ENCODE data around the gene ARSG. TPM values are rescaled to one million over a fixed set of nuclear protein-coding genes. Genes with fewer than 3 reads are reported as not detected.

The ARSG gene
- total and polyA plus RNA-seq, 9 of the 15 experiments (the other 6 are each of a cell fraction or from before 2014, with no cell fraction given) = 1.0 to 5.6 (median 1.8) TPM

- no peak for TF ChIP-seq RBM34 (IDR thresholded peaks at IDR 0.05; ENCODE audit: borderline replicate concordance, insufficient read depth, low read length)
- no peak for TF ChIP-seq FOXJ2 (tag; IDR thresholded peaks at IDR 0.05)
- no peak for TF ChIP-seq ZSCAN32 (CRISPR knock-in tag; IDR thresholded peaks at IDR 0.05)
- TF ChIP-seq PHF21A (IDR thresholded peaks at IDR 0.05; ENCODE audit: borderline replicate concordance, low read depth) = no peak
- no peak for TF ChIP-seq ARID3B (CRISPR knock-in tag; IDR thresholded peaks at IDR 0.05; ENCODE audit: borderline replicate concordance)
- TF ChIP-seq ZBTB1 (CRISPR knock-in tag; IDR thresholded peaks at IDR 0.05; ENCODE audit: borderline replicate concordance, low read depth) = no peak
- TF ChIP-seq ZNF280A (IDR thresholded peaks at IDR 0.05; ENCODE audit: low read depth, partially characterized antibody) = no peak
- no peak for TF ChIP-seq POLR2AphosphoS2 (IDR thresholded peaks at IDR 0.05; ENCODE audit: low read length)
- no peak for TF ChIP-seq ZNF24 (IDR thresholded peaks at IDR 0.05)
- peak; percentile 95 for TF ChIP-seq NFE2 (IDR thresholded peaks at IDR 0.05; ENCODE audit: low read depth)
- TF ChIP-seq POLR2AphosphoS5 (IDR thresholded peaks at IDR 0.05; ENCODE audit: control insufficient read depth, insufficient read depth, low read depth, low read length) = no peak
- TF ChIP-seq GMEB1 (CRISPR knock-in tag; IDR thresholded peaks at IDR 0.05) = no peak
- TF ChIP-seq SP2 (IDR thresholded peaks at IDR 0.05; ENCODE audit: extremely low read depth, low read depth, low read length, poor library complexity, severe bottlenecking) = no peak
- no peak for TF ChIP-seq FOXA3 (CRISPR knock-in tag; conservative IDR thresholded peaks at IDR 0.05 in 1 of 2, IDR thresholded peaks at IDR 0.05 in 1 of 2)
- TF ChIP-seq KDM1A (IDR thresholded peaks at IDR 0.05) = peak; percentile 66 to 75
- TF ChIP-seq NFRKB (IDR thresholded peaks at IDR 0.05; ENCODE audit: low read depth) = no peak
- no peak for TF ChIP-seq ZNF12 (CRISPR knock-in tag; IDR thresholded peaks at IDR 0.05)
Measured at GRCh38 chr17:68288375-68288774, 2.9 kb upstream of the ARSG start (continued).
